ENCODE results near the gene BOK.

The BOK gene

DNA sequence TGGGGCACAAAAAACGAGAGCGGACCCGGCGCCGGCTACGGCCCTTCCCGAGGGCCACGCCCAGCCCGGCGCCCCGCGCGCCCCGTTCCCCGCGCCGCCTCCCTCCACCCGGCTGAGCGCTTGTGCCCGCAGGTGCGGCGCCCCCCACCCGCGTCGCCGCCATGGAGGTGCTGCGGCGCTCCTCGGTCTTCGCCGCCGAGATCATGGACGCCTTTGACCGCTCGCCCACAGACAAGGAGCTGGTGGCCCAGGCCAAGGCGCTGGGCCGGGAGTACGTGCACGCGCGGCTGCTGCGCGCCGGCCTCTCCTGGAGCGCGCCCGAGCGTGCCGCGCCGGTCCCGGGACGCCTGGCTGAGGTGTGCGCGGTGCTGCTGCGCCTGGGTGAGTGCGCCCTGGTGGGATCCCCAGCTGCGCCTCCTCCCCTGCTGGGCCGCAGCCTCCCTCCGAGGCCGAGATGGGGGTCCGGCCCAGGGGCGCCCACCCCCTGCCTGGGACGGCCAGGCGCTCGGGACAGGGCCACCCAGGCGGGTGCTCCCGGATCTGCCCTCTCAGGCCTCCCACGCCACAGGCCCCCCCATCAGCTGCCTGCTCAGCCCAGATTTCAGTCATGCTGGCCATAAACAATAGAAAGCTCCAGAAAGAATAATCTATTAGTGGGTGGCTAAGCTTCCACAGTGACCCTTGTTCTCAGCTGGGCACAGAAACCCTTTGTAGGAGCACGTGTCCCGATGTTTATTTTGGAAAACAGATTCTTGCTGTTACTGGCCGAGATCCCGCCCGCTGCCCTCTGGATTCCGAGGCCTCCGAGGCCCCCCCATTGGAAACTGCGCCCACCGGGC is 997 bp downstream of the BOK start:
- H3K27me3 Mint-ChIP-seq (ENCODE audit: low read depth): peaks cover 20% of the 10 kb centered on the region
- H3K9me3 Mint-ChIP-seq: peaks cover 20% of the 10 kb centered on the region
- peak overlapping the region; percentile 79 to 94 (median 89) for H3K4me3 Mint-ChIP-seq
- H3K36me3 Mint-ChIP-seq (ENCODE audit: low read depth): no peaks in the 10 kb centered on the region
- H3K4me1 Mint-ChIP-seq: peaks cover 17% of the 10 kb centered on the region
- peak overlapping the region; percentile 28 to 93 (median 82) for H3K27ac Mint-ChIP-seq
- TF ChIP-seq, protein P1, sequence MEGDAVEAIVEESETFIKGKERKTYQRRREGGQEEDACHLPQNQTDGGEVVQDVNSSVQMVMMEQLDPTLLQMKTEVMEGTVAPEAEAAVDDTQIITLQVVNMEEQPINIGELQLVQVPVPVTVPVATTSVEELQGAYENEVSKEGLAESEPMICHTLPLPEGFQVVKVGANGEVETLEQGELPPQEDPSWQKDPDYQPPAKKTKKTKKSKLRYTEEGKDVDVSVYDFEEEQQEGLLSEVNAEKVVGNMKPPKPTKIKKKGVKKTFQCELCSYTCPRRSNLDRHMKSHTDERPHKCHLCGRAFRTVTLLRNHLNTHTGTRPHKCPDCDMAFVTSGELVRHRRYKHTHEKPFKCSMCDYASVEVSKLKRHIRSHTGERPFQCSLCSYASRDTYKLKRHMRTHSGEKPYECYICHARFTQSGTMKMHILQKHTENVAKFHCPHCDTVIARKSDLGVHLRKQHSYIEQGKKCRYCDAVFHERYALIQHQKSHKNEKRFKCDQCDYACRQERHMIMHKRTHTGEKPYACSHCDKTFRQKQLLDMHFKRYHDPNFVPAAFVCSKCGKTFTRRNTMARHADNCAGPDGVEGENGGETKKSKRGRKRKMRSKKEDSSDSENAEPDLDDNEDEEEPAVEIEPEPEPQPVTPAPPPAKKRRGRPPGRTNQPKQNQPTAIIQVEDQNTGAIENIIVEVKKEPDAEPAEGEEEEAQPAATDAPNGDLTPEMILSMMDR (IDR thresholded peaks at IDR 0.05; ENCODE audit: unreplicated experiment in 3 of 3): no peak

DNA sequence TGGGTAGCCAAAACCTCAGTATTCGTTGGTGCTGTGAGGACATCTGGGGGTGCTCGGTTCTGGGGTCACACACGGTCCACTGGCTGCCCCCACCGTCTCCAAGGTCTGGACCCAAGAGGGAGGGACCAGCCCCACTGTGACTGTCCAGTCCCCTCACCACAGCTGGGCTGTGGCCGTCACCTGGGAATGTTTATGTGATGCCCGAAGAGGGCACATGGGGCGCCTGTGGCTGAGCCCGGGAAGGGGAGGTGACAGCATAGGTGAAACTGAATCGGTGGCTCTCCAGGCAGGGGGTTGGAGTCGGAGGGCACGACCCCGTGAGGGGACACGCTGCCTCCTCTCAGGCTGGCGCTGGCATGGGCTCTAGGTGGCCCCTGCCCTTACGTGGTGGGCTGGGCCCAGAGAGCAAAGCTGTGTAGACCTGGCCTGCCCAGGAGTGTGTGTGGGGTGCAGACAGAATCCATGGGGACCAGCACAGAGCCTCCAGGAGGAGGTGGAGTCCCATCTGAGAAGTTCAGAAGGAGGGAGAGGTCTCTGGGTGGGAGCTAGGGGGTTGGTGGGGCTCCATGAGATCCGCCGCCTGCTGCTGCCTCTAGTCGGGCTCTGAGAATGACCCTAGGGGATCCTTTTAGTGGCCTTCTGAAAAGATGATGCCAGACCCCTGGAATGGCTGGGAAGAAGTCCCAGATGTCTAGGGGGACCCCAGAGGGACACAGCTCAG is 1.8 kb downstream of the BOK start:
- peak overlapping the region in 2 of 3 experiments; percentile 82 to 93 for H3K27ac Mint-ChIP-seq
- peaks cover 17% of the 10 kb centered on the region for H3K4me1 Mint-ChIP-seq
- H3K9me3 Mint-ChIP-seq: peaks cover 20% of the 10 kb centered on the region
- TF ChIP-seq, protein P1 (IDR thresholded peaks at IDR 0.05; ENCODE audit: unreplicated experiment in 3 of 3): no peak
- H3K4me3 Mint-ChIP-seq: peak overlapping the region; percentile 79 to 94 (median 89)
- H3K27me3 Mint-ChIP-seq (ENCODE audit: low read depth): peaks cover 12% of the 10 kb centered on the region
- no peaks in the 10 kb centered on the region for H3K36me3 Mint-ChIP-seq (ENCODE audit: low read depth)

DNA sequence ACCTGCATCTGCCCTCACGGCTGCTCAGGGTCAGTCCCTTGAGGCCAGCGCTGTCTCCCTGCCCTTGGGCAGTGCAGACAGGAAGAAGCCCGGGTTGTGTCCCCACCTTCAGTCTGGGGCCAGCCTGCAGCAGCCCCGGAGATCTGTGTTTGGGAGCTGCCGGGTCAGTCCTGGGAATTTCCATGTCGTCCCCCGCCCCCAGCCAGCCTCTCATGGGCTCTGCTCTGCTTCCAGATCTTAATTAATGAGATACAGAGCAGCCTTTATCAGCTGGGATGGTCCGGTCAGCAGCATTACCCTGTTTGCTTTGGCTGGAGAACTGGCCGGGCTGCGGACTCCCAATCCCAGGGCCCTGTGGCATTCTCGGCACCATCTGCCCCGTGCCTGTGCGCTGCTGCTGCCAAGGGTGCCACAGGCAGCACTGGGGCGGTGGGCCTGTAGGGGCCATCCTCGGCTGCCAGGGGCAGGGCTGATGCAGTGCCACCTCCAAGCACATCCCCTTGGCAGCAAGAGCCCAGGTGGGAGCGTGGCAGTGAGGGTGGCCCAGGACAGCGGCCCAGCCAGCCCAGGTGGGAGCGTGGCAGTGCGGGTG is 2.4 kb downstream of the BOK start:
- H3K36me3 Mint-ChIP-seq (ENCODE audit: low read depth): no peaks in the 10 kb centered on the region
- H3K9me3 Mint-ChIP-seq: peaks cover 15% of the 10 kb centered on the region
- peak overlapping the region; percentile 79 to 94 (median 89) for H3K4me3 Mint-ChIP-seq
- TF ChIP-seq, protein P1 (IDR thresholded peaks at IDR 0.05; ENCODE audit: unreplicated experiment in 3 of 3): no peak
- peak overlapping the region in 2 of 3 experiments; percentile 82 to 93 for H3K27ac Mint-ChIP-seq
- peaks cover 12% of the 10 kb centered on the region for H3K27me3 Mint-ChIP-seq (ENCODE audit: low read depth)
- H3K4me1 Mint-ChIP-seq: peaks cover 17% of the 10 kb centered on the region

DNA sequence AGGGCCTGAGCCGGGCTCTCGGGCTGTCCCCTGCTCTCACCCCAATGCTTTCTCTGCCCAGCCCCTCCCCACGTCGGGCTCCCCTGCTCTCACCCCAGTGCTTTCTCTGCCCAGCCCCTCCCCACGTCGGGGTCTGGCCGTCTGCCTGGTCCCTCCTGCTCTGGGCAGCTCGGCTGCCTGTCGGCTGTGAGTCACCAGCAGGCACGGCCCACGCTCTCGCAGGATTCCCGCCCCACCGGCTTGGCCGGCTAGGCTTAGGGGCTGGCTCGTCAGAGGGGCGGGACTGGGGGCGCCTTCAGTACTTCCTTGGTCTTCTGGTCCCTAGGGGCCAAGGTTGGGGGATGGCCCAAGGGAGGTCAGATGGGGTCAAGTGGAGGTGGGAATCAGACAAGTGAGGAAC is 3.3 kb downstream of the BOK start:
- Mint-ChIP-seq H3K4me1 (peaks cover 17% of the 10 kb centered on the region), H3K27ac (peak overlapping the region in 1 of 3 experiments; percentile 52), H3K36me3 (ENCODE audit: low read depth) (no peaks in the 10 kb centered on the region), H3K9me3 (peaks cover 11% of the 10 kb centered on the region), H3K4me3 (peak overlapping the region; percentile 39 to 67 (median 41)), H3K27me3 (ENCODE audit: low read depth) (peaks cover 9% of the 10 kb centered on the region)
- TF ChIP-seq, protein P1 (IDR thresholded peaks at IDR 0.05; ENCODE audit: unreplicated experiment in 3 of 3): no peak

DNA sequence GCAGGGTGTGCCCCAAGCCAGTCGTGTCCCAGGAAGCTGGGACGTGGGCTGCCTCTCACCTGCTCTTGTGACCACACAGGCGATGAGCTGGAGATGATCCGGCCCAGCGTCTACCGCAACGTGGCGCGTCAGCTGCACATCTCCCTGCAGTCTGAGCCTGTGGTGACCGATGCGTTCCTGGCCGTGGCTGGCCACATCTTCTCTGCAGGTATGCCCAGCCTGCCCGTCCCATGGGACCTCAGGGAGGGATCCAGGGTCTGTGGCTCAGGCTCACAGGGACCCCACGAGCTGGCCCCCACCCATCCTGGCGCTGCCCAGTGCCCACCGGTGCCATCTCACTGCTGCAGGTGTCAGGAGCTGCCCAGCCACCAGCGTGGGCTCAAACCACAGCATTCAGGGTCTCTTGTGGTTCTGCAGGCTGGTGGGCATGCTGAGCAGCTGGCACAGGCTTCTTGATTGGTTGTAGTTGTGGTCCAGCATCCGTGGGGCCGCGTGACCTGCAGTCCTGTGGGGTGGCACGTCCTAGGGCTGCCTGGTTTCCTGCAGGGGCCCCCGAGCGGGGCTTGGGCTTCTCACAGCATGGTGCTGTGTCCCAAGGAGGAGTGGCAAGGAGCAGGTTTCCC is 3.8 kb downstream of the BOK start:
- H3K27me3 Mint-ChIP-seq (ENCODE audit: low read depth): peaks cover 7% of the 10 kb centered on the region
- peak overlapping the region in 1 of 3 experiments; percentile 39 for H3K4me3 Mint-ChIP-seq
- peak overlapping the region in 1 of 3 experiments; percentile 52 for H3K27ac Mint-ChIP-seq
- peaks cover 7% of the 10 kb centered on the region for H3K9me3 Mint-ChIP-seq
- no peaks in the 10 kb centered on the region for H3K36me3 Mint-ChIP-seq (ENCODE audit: low read depth)
- TF ChIP-seq, protein P1 (IDR thresholded peaks at IDR 0.05; ENCODE audit: unreplicated experiment in 3 of 3): no peak
- H3K4me1 Mint-ChIP-seq: peaks cover 17% of the 10 kb centered on the region

All from nephron (organoid).